Osteocyte (in vitro differentiated cells): ENCODE measurements around the gene ZNF24. TPM values are rescaled to one million over a fixed set of nuclear protein-coding genes. Genes with fewer than 3 reads are reported as not detected.

Experiments used
- DNase-seq: peaks from one replicate; pipeline ENCODE4 v3.0.0; 2021; ENCODE audit warnings: mixed read lengths; ENCODE audit not compliant: unreplicated experiment; ENCODE audit errors: extremely low spot score
- H3K27ac Mint-ChIP-seq: one replicate; pipeline ENCODE4 v1.8.0; 2021; ENCODE audit warnings: mild to moderate bottlenecking, mixed read lengths; ENCODE audit not compliant: unreplicated experiment
- H3K27me3 Mint-ChIP-seq: one replicate; pipeline ENCODE4 v1.8.0; 2021; ENCODE audit warnings: mixed read lengths; ENCODE audit not compliant: unreplicated experiment
- H3K36me3 Mint-ChIP-seq: one replicate; pipeline ENCODE4 v1.8.0; 2021; ENCODE audit warnings: mixed read lengths; ENCODE audit not compliant: unreplicated experiment
- H3K4me1 Mint-ChIP-seq: one replicate; pipeline ENCODE4 v1.8.0; 2021; ENCODE audit warnings: mixed read lengths; ENCODE audit not compliant: unreplicated experiment
- H3K4me3 Mint-ChIP-seq: one replicate; pipeline ENCODE4 v1.8.0; 2021; ENCODE audit warnings: mild to moderate bottlenecking, moderate library complexity, mixed read lengths; ENCODE audit not compliant: unreplicated experiment
- H3K9me3 Mint-ChIP-seq: one replicate; pipeline ENCODE4 v1.8.0; 2021; ENCODE audit warnings: mixed read lengths; ENCODE audit not compliant: unreplicated experiment
- CTCF ChIP-seq: fragments of 200-600 bp; sonication (generic); IDR thresholded peaks from 2 replicates; pipeline ENCODE4 v1.5.0; 2021; ENCODE audit warnings: antibody characterized with exemption, mild to moderate bottlenecking, moderate library complexity
- total RNA-seq: library from RNA; stranded (reverse); gene quantifications from 2 replicates; pipeline ENCODE4 v1.2.1, GENCODE V29; 2021

The ZNF24 gene
- total RNA-seq, 1 donor from 2014 or later, result 43.2 TPM

GRCh38 chr18:35355140-35355618 is 11.0 kb upstream of the ZNF24 start:
- peaks cover 5% of the 10 kb centered on the region for H3K9me3 Mint-ChIP-seq
- peak overlapping the region; percentile 61 for H3K4me3 Mint-ChIP-seq

GRCh38 chr18:35352778-35353177 is 8.6 kb upstream of the ZNF24 start:
- Mint-ChIP-seq H3K36me3 (no peaks in the 10 kb centered on the region), H3K4me1 (peaks cover 7% of the 10 kb centered on the region), H3K27me3 (peaks cover 6% of the 10 kb centered on the region), H3K9me3 (peaks cover 5% of the 10 kb centered on the region), H3K4me3 (no peak overlapping the region), H3K27ac (no peak overlapping the region)
- TF ChIP-seq CTCF, result no peak
- DNase-seq, result no peak

More at GRCh38 chr18:35355140-35355618, 11.0 kb upstream of the ZNF24 start:
- Mint-ChIP-seq H3K27ac (peak overlapping the region; percentile 28), H3K4me1 (peaks cover 7% of the 10 kb centered on the region), H3K36me3 (no peaks in the 10 kb centered on the region), H3K27me3 (peaks cover 6% of the 10 kb centered on the region)
- peak; percentile 86 for DNase-seq
- TF ChIP-seq CTCF, result peak; percentile 85

- no peaks in the 10 kb centered on the region for H3K36me3 Mint-ChIP-seq
These were observed 8.1 kb upstream of the ZNF24 start for GRCh38 chr18:35352283-35352682.

GRCh38 chr18:35348001-35348400 is 3.8 kb upstream of the ZNF24 start:
- peaks cover 5% of the 10 kb centered on the region for H3K9me3 Mint-ChIP-seq
- no peak overlapping the region for H3K27ac Mint-ChIP-seq
- H3K36me3 Mint-ChIP-seq, result no peaks in the 10 kb centered on the region
- no peak overlapping the region for H3K4me3 Mint-ChIP-seq
- H3K4me1 Mint-ChIP-seq, result peaks cover 14% of the 10 kb centered on the region
- H3K27me3 Mint-ChIP-seq, result peaks cover 6% of the 10 kb centered on the region
- no peak for TF ChIP-seq CTCF
- no peak for DNase-seq

More at GRCh38 chr18:35352283-35352682, 8.1 kb upstream of the ZNF24 start:
- no peak for TF ChIP-seq CTCF
- H3K4me3 Mint-ChIP-seq, result no peak overlapping the region
- H3K27ac Mint-ChIP-seq, result no peak overlapping the region
- H3K9me3 Mint-ChIP-seq, result peaks cover 5% of the 10 kb centered on the region
- peaks cover 7% of the 10 kb centered on the region for H3K4me1 Mint-ChIP-seq
- no peak for DNase-seq
- H3K27me3 Mint-ChIP-seq, result peaks cover 6% of the 10 kb centered on the region

GRCh38 chr18:35345950-35346349 is 1.7 kb upstream of the ZNF24 start:
- no peak for TF ChIP-seq CTCF
- Mint-ChIP-seq H3K27me3 (peaks cover 3% of the 10 kb centered on the region), H3K36me3 (no peaks in the 10 kb centered on the region), H3K9me3 (no peaks in the 10 kb centered on the region), H3K4me3 (peak overlapping the region; percentile 5), H3K4me1 (peaks cover 28% of the 10 kb centered on the region), H3K27ac (no peak overlapping the region)
- DNase-seq, result no peak
